Measurements from ENCODE around the gene CIB4. TPM values are rescaled to one million over a fixed set of nuclear protein-coding genes. Genes with fewer than 3 reads are reported as not detected.

CIB4 gene
- total RNA-seq, 4 donors from 2014 or later, result not detected

- no peak for TF ChIP-seq POLR2AphosphoS5 (IDR thresholded peaks at IDR 0.05)
- TF ChIP-seq CTCF (IDR thresholded peaks at IDR 0.05), result no peak
- TF ChIP-seq POLR2A (IDR thresholded peaks at IDR 0.05), result no peak
- WGBS, 2 donors (ENCODE audit: low coverage in 1 of 2), result 80% methylated on average over 13 of the region's 13 CpGs; no CpG with 5 or more reads in 1 of the 2 donors
- H3K36me3 ChIP-seq, result no peaks in the 10 kb centered on the region
- intact Hi-C loops (cut with DNase I; ENCODE audit: low total_unique reads), result no loop called here
- DNase-seq, result no peak
- no peaks in the 10 kb centered on the region for H3K27me3 ChIP-seq
- in situ Hi-C loops (cut with MboI; ENCODE audit: low pct_ligation_motif_present in 1 of 4, low pct_unique_long_range_greater_than_20kb in 1 of 4, low sequenced_read_pairs in 3 of 4), result no loop called here
- no peaks in the 10 kb centered on the region for H3K9me3 ChIP-seq
- no peak overlapping the region for H3K4me3 ChIP-seq
- no peak overlapping the region for H3K27ac ChIP-seq
- H3K4me1 ChIP-seq, result no peaks in the 10 kb centered on the region
Observed at GRCh38 chr2:26631401-26632170, 9.6 kb downstream of the CIB4 start.

GRCh38 chr2:26630669-26631360, 10.4 kb downstream of the CIB4 start:
- intact Hi-C loops (cut with DNase I; ENCODE audit: low total_unique reads) (no loop called here), in situ Hi-C loops (cut with MboI; ENCODE audit: low pct_ligation_motif_present in 1 of 4, low pct_unique_long_range_greater_than_20kb in 1 of 4, low sequenced_read_pairs in 3 of 4) (no loop called here)
- Histone ChIP-seq H3K27ac (no peak overlapping the region), H3K4me3 (no peak overlapping the region), H3K4me1 (no peaks in the 10 kb centered on the region), H3K36me3 (no peaks in the 10 kb centered on the region), H3K9me3 (no peaks in the 10 kb centered on the region), H3K27me3 (no peaks in the 10 kb centered on the region)
- TF ChIP-seq EP300 (IDR thresholded peaks at IDR 0.05; ENCODE audit: low read depth) (no peak), CTCF (IDR thresholded peaks at IDR 0.05) (no peak), POLR2A (IDR thresholded peaks at IDR 0.05) (no peak), POLR2AphosphoS5 (IDR thresholded peaks at IDR 0.05) (no peak)
- DNase-seq, result no peak
- WGBS, 2 donors (ENCODE audit: low coverage in 1 of 2), result 79% methylated on average over 10 of the region's 10 CpGs; no CpG with 5 or more reads in 1 of the 2 donors

GRCh38 chr2:26630235-26630634, 10.9 kb downstream of the CIB4 start:
- in situ Hi-C loops (cut with MboI; ENCODE audit: low pct_ligation_motif_present in 1 of 4, low pct_unique_long_range_greater_than_20kb in 1 of 4, low sequenced_read_pairs in 3 of 4), result no loop called here
- no peaks in the 10 kb centered on the region for H3K27me3 ChIP-seq
- intact Hi-C loops (cut with DNase I; ENCODE audit: low total_unique reads), result no loop called here
- H3K4me1 ChIP-seq, result no peaks in the 10 kb centered on the region
- H3K27ac ChIP-seq, result no peak overlapping the region
- no peaks in the 10 kb centered on the region for H3K9me3 ChIP-seq
- no peaks in the 10 kb centered on the region for H3K36me3 ChIP-seq
- TF ChIP-seq CTCF (IDR thresholded peaks at IDR 0.05) (no peak), EP300 (IDR thresholded peaks at IDR 0.05; ENCODE audit: low read depth) (no peak), POLR2A (IDR thresholded peaks at IDR 0.05) (no peak), POLR2AphosphoS5 (IDR thresholded peaks at IDR 0.05) (no peak)
- 88% methylated on average over 4 of the region's 4 CpGs; no CpG with 5 or more reads in 1 of the 2 donors for WGBS, 2 donors (ENCODE audit: low coverage in 1 of 2)
- no peak for DNase-seq
- H3K4me3 ChIP-seq, result no peak overlapping the region

GRCh38 chr2:26629751-26630150, 11.4 kb downstream of the CIB4 start:
- WGBS, 2 donors (ENCODE audit: low coverage in 1 of 2), result 50 to 80% methylated on average over 3 to 10 of the region's 10 CpGs
- intact Hi-C loops (cut with DNase I; ENCODE audit: low total_unique reads) (no loop called here), in situ Hi-C loops (cut with MboI; ENCODE audit: low pct_ligation_motif_present in 1 of 4, low pct_unique_long_range_greater_than_20kb in 1 of 4, low sequenced_read_pairs in 3 of 4) (no loop called here)

More at GRCh38 chr2:26629751-26630150, 11.4 kb downstream of the CIB4 start:
- H3K4me3 ChIP-seq, result no peak overlapping the region
- H3K36me3 ChIP-seq, result no peaks in the 10 kb centered on the region
- H3K4me1 ChIP-seq, result no peaks in the 10 kb centered on the region
- H3K27me3 ChIP-seq, result no peaks in the 10 kb centered on the region
- DNase-seq, result no peak
- TF ChIP-seq CTCF (IDR thresholded peaks at IDR 0.05) (no peak), POLR2A (IDR thresholded peaks at IDR 0.05) (no peak), POLR2AphosphoS5 (IDR thresholded peaks at IDR 0.05) (no peak), EP300 (IDR thresholded peaks at IDR 0.05; ENCODE audit: low read depth) (no peak)
- H3K9me3 ChIP-seq, result no peaks in the 10 kb centered on the region
- no peak overlapping the region for H3K27ac ChIP-seq

Data from transverse colon (tissue), 4 donors.